Loucy (cell line): ENCODE data around the gene GNB1.

Experiments used
- CTCF ChIP-seq: fragments of 200-600 bp; sonication (generic); conservative IDR thresholded peaks from 2 replicates; pipeline ENCODE4 v1.5.1; 2014; ENCODE audit warnings: mild to moderate bottlenecking, antibody characterized with exemption, low read length
- EZH2phosphoT487 ChIP-seq: fragments of 200-600 bp; IDR thresholded peaks from 2 replicates; pipeline ENCODE4 v1.6.1; 2018; ENCODE audit warnings: antibody characterized with exemption, mild to moderate bottlenecking, moderate library complexity, borderline replicate concordance

- TF ChIP-seq EZH2phosphoT487 = no peak
- no peak for TF ChIP-seq CTCF
Measured at GRCh38 chr1:1827089-1827848, 63.6 kb downstream of the GNB1 start.
